NOMO-1 treated with dmso at 0.1 percent for 144 hours (cell line): ENCODE results near the gene GSTM3.

Experiments used
- DNase-seq: peaks from one replicate; lab custom pipeline; 2025; ENCODE audit not compliant: unreplicated experiment; lab: John Stamatoyannopoulos, UW

Gene GSTM3

GRCh38 chr1:109740615-109741373 lies at the start of gene GSTM3:
Gene GSTM3 (minus strand): TSS chr1:109741038. CDS start chr1:109740287, 751 bp downstream.
- no peak for DNase-seq

GRCh38 chr1:109790329-109790728 lies 49.5 kb upstream of the GSTM3 start:
- no peak for DNase-seq

GRCh38 chr1:109789551-109790180 lies 48.8 kb upstream of the GSTM3 start:
- DNase-seq, result no peak

- peak; percentile 60 for DNase-seq
Measured at GRCh38 chr1:109788695-109789521, 48.1 kb upstream of the GSTM3 start.

- DNase-seq, result no peak
Measured at GRCh38 chr1:109787845-109788601, 47.2 kb upstream of the GSTM3 start.

- no peak for DNase-seq
Measured at GRCh38 chr1:109787211-109787844, 46.5 kb upstream of the GSTM3 start.

GRCh38 chr1:109786531-109787021 lies 45.7 kb upstream of the GSTM3 start:
- no peak for DNase-seq

GRCh38 chr1:109786112-109786480 lies 45.3 kb upstream of the GSTM3 start:
- DNase-seq, result no peak

GRCh38 chr1:109785446-109786111 lies 44.7 kb upstream of the GSTM3 start:
- no peak for DNase-seq

GRCh38 chr1:109784551-109785252 lies 43.9 kb upstream of the GSTM3 start:
- DNase-seq, result no peak

GRCh38 chr1:109783436-109783835 lies 42.6 kb upstream of the GSTM3 start:
- no peak for DNase-seq

- no peak for DNase-seq
Measured at GRCh38 chr1:109782927-109783326, 42.1 kb upstream of the GSTM3 start.

- no peak for DNase-seq
Measured at GRCh38 chr1:109782514-109782913, 41.7 kb upstream of the GSTM3 start.

- no peak for DNase-seq
Measured at GRCh38 chr1:109781806-109782205, 41.0 kb upstream of the GSTM3 start.

GRCh38 chr1:109780982-109781381 lies 40.1 kb upstream of the GSTM3 start:
- no peak for DNase-seq

GRCh38 chr1:109777980-109778625 lies 37.3 kb upstream of the GSTM3 start:
- DNase-seq, result no peak

- no peak for DNase-seq
Measured at GRCh38 chr1:109777436-109777835, 36.6 kb upstream of the GSTM3 start.

GRCh38 chr1:109776911-109777310 lies 36.1 kb upstream of the GSTM3 start:
- peak; percentile 62 for DNase-seq
